AG09309 (cell line): ENCODE results near the gene MEIS3.

Experiments used
- DNase-seq: peaks from one replicate; pipeline ENCODE4 v3.0.0-alpha.2; 2010; ENCODE audit warnings: low read depth
- H3K4me3 ChIP-seq: 2 replicates; pipeline ENCODE4 v1.5.1; 2011; ENCODE audit warnings: mild to moderate bottlenecking, low read depth, low read length, moderate library complexity; ENCODE audit not compliant: control insufficient read depth
- TF ChIP-seq, protein P1 (sequence below): IDR thresholded peaks from 2 replicates; pipeline ENCODE4 v1.5.1; 2011; ENCODE audit warnings: mild to moderate bottlenecking, low read depth, low read length, inconsistent platforms; ENCODE audit not compliant: insufficient read depth, control insufficient read depth; ENCODE audit errors: missing control alignments

The MEIS3 gene

DNA sequence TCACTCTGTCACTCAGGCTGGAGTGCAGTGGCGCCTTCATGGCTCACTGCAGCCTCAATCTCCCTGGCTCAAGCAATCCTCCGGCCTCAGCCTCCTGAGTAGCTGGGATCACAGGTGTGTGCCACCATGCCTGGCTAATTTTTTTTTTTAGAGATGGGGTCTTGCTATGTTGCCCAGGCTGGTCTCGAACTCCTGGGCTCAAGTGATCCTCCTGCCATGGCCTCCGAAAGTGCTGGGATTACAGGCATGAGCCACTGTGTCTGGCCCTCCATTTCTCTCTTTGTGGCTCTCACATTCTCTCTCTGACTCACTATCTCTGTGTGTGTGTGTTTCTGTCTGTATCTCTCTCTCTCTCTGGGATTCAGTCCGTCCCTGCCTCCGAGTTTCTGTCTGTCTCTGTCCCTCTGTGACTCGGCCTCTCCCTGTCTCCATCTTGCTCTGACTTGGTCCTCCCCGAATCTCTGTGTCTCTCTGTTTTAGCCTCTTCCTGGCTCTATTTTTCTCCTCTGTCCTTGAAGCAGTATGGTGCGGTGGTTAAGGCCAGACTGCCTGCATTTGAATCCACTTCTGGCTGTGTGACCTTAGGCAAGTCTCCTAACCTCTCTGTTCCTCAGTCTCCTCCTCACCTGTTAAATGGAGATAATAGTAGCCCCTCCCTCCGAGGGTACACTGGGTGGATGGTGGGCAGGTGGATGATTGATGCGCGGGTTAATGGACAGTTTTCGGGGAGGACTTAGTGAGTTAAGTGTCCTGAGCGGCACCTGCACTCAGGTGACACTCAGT, 11.0 kb downstream of the MEIS3 start:
- TF ChIP-seq, protein P1, sequence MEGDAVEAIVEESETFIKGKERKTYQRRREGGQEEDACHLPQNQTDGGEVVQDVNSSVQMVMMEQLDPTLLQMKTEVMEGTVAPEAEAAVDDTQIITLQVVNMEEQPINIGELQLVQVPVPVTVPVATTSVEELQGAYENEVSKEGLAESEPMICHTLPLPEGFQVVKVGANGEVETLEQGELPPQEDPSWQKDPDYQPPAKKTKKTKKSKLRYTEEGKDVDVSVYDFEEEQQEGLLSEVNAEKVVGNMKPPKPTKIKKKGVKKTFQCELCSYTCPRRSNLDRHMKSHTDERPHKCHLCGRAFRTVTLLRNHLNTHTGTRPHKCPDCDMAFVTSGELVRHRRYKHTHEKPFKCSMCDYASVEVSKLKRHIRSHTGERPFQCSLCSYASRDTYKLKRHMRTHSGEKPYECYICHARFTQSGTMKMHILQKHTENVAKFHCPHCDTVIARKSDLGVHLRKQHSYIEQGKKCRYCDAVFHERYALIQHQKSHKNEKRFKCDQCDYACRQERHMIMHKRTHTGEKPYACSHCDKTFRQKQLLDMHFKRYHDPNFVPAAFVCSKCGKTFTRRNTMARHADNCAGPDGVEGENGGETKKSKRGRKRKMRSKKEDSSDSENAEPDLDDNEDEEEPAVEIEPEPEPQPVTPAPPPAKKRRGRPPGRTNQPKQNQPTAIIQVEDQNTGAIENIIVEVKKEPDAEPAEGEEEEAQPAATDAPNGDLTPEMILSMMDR: no peak
- no peak overlapping the region for H3K4me3 ChIP-seq
- no peak for DNase-seq

DNA sequence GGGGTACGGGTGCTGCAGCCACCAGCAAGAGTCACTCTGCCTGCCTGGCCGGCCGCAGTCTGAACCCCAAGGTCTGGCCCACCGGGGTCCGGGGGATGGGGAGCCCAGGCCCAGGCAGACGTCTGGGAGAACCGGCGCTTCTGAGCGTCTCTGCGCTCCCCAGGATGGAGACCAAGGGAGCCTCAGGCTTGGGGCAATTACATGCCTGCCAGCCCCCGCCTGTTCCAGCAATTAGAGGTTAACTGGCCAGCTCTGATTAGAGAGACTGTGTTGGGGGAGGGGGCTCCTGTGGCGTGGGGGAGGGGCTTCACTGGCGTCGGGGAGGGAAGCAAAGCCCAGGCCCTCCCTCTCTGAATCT, 11.9 kb downstream of the MEIS3 start:
- TF ChIP-seq, protein P1: no peak
- DNase-seq: no peak
- H3K4me3 ChIP-seq: no peak overlapping the region

DNA sequence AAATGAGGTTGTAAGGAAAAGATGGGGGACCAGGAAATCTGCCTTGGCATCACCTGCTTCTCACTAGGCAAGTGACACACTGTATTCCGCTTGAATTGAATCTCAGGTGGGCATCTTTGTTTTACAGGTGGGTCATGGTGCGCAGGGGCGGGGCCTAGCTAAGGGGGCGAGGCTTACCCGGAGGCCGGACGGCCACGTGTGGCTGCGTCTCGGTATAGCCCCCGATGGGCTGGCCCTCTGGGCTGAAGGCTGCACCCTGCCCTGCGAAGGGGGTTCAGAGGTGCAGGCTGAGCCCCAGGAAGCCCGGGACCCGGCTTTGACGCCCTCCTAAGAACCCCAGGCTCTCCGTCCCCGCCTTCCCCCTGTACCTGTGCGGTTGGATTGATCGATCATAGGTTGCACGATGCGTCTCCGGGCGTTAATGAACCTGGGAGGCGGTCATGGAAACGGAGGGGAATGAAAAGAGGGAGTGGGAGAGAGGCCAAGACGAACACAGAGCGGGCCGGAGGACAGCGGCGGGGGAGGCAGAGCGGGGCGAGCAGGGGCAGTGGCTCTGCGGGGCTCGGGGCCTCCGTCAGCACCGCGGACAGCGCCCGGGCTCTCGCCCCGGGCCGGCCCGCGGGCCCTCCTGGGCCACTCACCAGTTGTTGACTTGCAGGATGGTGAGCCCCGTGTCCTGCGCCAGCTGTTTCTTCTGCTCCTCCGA, 12.5 kb downstream of the MEIS3 start:
- no peak for DNase-seq
- no peak overlapping the region for H3K4me3 ChIP-seq
- TF ChIP-seq, protein P1: no peak

DNA sequence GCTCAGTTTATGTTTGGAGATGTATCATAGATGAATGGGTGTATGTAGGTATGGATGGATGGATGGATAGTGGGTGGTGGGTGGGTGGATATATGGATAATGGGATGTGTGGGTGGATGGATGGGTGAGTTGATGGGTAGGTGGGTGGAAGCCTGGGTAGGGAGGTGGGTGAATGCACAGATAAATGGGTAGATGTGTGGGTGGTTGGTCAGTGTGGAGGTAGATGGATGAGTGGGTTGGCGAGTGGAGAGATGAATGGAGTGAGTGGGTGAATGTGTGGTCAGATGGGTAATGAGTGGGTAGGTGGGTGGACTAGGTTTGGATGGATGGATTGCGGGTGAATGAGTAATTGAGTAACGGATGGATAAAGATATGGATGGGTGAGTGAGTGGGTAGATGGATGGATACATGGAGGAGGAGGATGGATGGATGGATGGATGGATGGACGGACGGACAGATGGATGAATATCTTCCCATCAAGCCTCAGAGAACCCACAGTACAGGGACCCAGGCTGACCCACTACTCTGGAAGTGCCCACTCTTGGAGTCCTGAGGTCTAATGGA, 13.4 kb downstream of the MEIS3 start:
- TF ChIP-seq, protein P1: no peak
- H3K4me3 ChIP-seq: no peak overlapping the region
- no peak for DNase-seq

DNA sequence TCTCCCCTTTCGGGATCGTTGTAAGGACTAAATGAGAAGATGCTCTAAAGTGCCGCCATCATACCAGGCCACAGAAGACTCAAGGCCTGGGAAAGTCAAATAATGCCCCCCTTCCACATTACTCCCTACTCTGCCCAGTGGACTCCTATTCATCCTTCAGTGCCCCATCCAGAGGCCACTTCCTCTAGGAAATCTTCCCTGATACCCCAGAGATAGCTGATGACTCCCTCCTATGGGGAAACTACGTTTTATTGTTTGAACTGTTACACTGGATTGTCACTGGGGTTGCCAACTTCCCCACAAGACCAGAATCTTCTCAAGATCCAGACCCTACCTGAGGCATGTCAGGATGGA, 14.2 kb downstream of the MEIS3 start:
- TF ChIP-seq, protein P1: no peak
- no peak for DNase-seq
- no peak overlapping the region for H3K4me3 ChIP-seq

DNA sequence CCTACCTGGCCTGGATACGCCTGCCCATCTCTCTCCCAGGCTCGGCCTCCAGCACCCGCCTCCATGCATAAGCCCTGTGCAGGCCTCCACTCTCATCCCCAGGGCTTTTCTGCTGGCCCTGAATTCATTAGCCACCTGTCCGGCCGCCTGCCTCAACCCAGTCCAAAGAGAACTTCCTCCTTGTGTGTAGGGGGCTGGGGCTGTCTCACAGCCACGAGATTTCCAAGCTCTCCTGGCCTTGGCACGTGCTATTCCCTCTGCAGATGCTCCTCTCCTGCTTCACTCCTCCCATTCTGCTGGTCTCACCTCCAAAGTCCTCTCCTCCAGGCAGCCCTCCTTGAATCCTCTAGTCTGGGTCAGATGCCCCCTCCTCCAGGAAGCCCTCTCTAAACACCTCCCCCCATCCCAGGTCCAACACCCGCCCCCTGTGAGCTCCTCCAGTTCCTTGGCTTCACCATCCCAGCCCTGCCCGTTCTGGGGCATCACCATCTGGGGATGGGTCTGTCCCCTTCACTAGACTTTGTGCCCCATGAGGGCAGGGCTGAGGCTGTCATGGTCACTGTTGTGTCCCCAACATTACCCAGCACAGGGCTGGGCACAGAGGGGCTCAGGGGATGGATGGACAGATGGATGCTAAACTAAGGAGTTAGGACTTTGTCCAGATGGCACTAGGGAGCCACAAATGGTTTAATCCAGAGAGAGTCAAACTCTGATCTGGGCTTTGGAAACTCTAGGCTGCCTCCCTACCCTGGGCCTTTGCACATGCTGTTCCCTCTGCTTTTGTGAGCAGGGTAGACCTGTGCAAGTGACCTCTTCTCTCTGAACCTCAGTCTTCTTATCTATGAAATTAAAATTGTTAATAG, 14.8 kb downstream of the MEIS3 start:
- TF ChIP-seq, protein P1: no peak
- DNase-seq: no peak
- H3K4me3 ChIP-seq: no peak overlapping the region
